Activated CD8-positive, alpha-beta memory T cell treated with anti-CD3 and anti-CD28 coated beads, Interleukin-2, amount 50 U/mL, for 1 hour (primary cell): ENCODE results near the gene CCNYL1.

Experiments used
- DNase-seq: peaks from one replicate; pipeline ENCODE4 v3.0.0-alpha.2; 2020; ENCODE audit errors: extremely low read depth

CCNYL1 gene

GRCh38 chr2:207766041-207766551, 54.7 kb downstream of the CCNYL1 start:
- no peak for DNase-seq

GRCh38 chr2:207766697-207767460, 55.4 kb downstream of the CCNYL1 start:
- no peak for DNase-seq

GRCh38 chr2:207767461-207768167, 56.2 kb downstream of the CCNYL1 start:
- no peak for DNase-seq

- DNase-seq = no peak
Observed at GRCh38 chr2:207768168-207768865, 56.9 kb downstream of the CCNYL1 start.

DNA sequence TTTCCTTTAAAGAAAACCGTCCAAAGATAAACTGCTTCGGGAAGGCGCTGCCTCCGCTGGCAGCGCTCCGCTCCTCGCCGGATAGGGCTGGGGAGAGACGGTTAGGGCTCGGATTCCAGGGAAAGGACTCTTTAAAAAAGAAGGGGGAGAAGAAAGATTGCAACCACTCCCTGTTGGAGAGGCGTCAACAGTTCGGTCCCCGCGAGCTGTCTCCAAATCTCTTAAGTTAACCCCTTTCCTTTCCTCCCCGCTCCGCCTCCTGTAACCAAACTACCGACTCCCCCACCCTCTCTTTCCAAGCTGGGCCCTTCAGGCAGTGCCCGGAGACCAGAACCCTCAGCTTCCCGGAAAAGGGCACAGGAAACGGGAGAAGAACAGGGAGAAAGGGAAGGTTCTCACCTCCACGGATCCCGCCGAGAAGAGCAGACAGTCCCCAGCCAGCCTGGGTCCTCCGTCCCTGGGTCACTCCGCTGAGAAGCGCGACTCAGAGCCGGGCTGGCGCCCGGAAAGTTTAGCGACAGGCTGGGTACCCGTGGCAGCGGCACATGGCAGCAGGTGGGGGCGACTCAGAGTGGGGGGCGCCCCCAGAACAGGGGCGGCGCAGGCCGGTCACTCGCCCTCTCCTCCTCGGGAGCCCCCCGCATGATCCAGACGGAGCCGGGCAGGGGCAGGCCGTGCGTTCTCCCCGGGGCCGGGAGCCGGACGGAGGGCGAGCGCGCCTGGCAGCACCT, 57.6 kb downstream of the CCNYL1 start:
- DNase-seq = no peak

- no peak for DNase-seq
Observed at GRCh38 chr2:207770602-207771404, 59.4 kb downstream of the CCNYL1 start.

- no peak for DNase-seq
Observed at GRCh38 chr2:207771421-207771820, 60.0 kb downstream of the CCNYL1 start.

DNA sequence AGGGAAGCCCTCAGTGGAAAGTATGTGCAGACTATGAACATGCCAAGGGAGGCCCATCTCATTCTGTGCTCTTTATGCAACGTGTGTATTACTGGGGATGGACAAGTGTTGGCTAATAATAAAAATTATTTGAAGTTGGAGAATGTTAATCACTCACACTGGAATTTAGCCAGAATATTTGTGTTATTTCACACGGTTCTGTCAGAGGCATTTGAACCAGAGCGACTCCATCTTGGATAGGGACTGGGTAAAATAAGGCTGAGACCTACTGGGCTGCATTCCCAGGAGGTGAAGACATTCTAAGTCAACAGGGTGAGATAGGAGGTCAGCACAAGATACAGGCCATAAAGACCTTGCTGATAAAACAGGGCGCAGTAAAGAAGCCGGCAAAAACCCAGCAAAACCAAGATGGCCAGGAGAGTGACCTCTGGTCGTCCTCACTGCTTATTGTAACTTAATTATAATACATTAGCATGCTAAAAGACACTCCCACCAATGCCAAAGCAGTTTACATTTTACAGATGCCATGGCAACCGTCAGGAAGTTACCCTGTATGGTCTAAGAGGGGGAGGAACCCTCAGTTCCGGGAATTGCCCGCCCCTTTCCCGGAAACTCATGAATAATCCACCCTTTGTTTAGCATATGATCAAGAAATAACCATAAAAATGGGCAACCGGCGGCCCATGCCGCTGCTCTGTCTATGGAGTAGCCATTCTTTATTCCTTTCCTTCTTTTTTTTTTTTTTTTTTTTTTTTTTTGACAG, 60.8 kb downstream of the CCNYL1 start:
- DNase-seq = no peak

DNA sequence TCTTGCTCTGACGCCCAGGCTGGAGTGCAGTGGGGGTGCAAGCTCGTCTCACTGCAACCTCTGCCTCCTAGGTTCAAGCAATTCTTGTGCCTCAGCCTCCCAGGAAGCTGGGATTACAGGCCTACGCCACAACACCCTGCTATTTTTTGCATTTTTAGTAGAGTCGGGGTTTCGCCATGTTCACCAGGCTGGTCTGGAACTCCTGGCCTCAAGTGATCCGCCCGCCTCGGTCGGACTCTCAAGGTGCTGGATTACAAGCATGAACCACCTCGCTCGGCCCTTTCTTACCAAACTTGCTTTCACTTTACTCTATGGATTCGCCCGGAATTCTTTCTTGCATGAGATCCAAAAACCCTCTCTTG, 61.4 kb downstream of the CCNYL1 start:
- DNase-seq = no peak

DNA sequence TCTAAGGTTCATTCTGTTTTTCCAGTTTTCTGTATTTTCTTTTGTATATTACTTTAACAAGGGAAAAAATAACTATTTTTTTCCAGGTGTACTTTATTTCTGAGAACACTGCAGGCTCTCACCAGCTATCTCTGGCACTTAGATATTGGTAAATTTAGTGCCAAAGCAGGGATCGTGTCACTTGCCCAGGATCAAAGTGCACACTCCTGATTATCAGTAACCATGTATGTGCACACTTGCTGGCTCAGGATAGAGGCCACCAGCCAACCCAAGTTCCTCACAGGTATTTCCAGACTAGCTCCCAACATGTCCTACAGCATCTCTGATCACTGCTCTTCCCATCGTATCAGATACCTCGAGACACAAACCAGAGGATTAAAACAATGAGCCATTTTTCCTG, 64.0 kb downstream of the CCNYL1 start:
- DNase-seq = no peak

DNA sequence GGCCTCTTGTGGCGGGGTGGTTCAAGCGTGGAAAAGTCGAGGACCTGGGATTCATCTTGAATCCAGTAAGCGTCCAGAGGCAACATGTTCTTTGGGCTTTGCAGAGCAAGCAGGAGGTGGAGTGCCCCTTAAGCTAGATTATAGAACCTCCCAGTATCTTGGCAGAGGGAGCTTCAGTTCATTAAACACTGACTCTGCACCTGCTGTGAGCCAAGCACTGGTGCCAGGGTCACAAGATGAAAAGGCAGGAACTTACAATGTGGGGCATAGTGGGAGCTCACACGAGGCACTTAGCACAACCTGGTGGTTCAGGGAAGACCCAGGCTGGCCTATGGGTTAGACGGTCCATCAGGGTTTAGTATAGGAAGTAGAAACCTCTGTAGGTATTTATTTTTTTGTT, 65.7 kb downstream of the CCNYL1 start:
- DNase-seq = no peak

GRCh38 chr2:207778298-207778882, 67.0 kb downstream of the CCNYL1 start:
- no peak for DNase-seq

- no peak for DNase-seq
Observed at GRCh38 chr2:207779523-207779922, 68.1 kb downstream of the CCNYL1 start.

DNA sequence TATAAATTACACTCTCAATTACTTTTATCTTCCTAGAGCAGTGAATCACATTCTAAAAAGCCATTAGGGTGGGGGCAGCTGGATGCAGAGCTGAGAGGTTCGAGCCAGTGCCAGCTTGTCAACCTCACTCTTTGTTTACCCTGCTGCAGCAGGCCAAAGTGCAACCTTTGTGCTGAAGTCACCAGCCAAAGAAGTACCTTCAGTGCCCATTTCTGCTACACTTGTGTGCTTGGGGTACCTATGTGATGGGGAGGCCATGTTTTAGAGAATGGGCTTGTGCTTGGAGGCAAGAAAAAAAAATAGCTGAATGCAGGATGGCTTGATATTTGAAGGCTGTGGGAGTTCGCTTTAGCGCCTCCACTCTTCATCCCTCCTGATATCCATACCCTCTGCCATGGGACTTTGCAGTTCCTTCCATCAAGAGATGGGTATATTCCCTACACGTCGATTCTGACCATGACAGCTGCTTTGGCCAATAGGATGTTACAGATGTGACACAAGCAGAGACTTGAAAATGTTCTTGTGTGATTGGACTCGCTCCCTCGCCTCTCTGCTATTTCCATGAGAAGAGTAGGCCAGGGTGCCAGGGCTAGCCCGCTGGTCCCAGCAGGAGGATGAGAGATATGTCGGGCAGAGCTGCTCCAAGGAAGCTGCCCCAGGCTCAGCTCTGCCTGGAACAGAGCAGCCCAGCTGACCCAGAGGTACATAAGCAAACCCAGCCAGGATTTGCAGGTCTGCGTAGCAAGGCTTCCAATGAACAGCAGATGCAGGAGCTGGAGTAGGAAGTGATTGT, 71.0 kb downstream of the CCNYL1 start:
- no peak for DNase-seq

GRCh38 chr2:207783514-207783913, 72.1 kb downstream of the CCNYL1 start:
- DNase-seq = no peak

- no peak for DNase-seq
Observed at GRCh38 chr2:207784898-207785297, 73.5 kb downstream of the CCNYL1 start.

DNA sequence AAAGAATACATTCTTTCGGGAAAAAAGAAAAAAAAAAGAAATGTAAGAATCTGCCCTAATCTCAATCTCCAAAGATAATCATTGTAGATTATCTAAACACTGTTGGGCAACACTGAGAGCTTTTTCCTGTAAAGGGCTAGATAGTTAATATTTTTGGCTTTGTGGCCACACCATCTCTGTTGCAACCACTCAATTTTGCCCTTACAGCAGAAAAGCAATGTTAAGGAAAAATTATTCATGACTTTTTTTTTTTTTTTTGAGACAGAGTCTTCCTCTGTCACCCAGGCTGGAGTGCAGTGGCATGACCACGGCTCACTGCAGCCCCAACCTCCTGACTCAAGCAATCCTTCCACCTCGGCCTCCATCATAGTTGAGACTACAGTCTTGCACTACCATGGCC, 75.6 kb downstream of the CCNYL1 start:
- no peak for DNase-seq

- no peak for DNase-seq
Observed at GRCh38 chr2:207787800-207788199, 76.4 kb downstream of the CCNYL1 start.

GRCh38 chr2:207790898-207791297, 79.5 kb downstream of the CCNYL1 start:
- no peak for DNase-seq
